Pancreas (tissue), 10 donors: ENCODE results near the gene ABI3BP. TPM values are rescaled to one million over a fixed set of nuclear protein-coding genes. Genes with fewer than 3 reads are reported as not detected.

ENCODE experiments used
- ATAC-seq, 4 donors: fragments of 200-7000 bp; cut with Tn5 transposase; one replicate each; pipeline versions ENCODE4 v1.8.0 to v1.9.1; 2020; ENCODE audit warnings: mild to moderate bottlenecking in 4 of 4, moderate library complexity in 4 of 4
- DNase-seq, 6 donors: peaks; one replicate each; pipeline ENCODE4 v3.0.0-alpha.2; 2020
- FAIRE-seq: peaks from 2 replicates; lab custom pipeline; 2012; peaks lifted over from hg19 to GRCh38; lab: Jason Lieb, UNC
- H3K27ac ChIP-seq, 4 donors: fragments of 200-600 bp; sonication (generic); 1 replicate in 3 of 4; 2 replicates in 1 of 4; pipeline versions ENCODE4 v1.5.0 to v1.8.0; 2020
- H3K27me3 ChIP-seq, 4 donors: fragments of 200-600 bp; one replicate each; pipeline ENCODE4 v1.8.0; 2021
- H3K36me3 ChIP-seq, 3 donors: fragments of 200-600 bp; sonication (generic) in 1 of 3; one replicate each; pipeline versions ENCODE4 v1.5.0 to v1.8.0; 2020 to 2021
- H3K4me1 ChIP-seq, 3 donors: fragments of 200-600 bp; one replicate each; pipeline ENCODE4 v1.8.0; 2021
- H3K4me3 ChIP-seq, 4 donors: fragments of 200-600 bp; sonication (generic) in 2 of 4; one replicate each; pipeline versions ENCODE4 v1.5.0 to v1.8.0; 2020 to 2021
- H3K9me3 ChIP-seq, 4 donors: fragments of 200-600 bp; one replicate each; pipeline ENCODE4 v1.8.0; 2021
- CTCF ChIP-seq, 4 donors: fragments of 200-600 bp; sonication (generic) in 3 of 4; IDR thresholded peaks; one replicate each; pipeline versions ENCODE4 v1.5.0 to v1.8.0; 2021; ENCODE audit warnings: antibody characterized with exemption in 4 of 4
- WGBS, 2 donors: extraction: QIAGEN DNeasy Blood & Tissue Kit; methylation state at CpG; one replicate each; pipeline ENCODE4 v1.1.7; 2013; 5-methylcytosine and 5-hydroxymethylcytosine counted together
- intact Hi-C, 3 donors: fragments of 100-400 bp; cut with DNase I; formaldehyde crosslinking; loops; one replicate each; pipeline versions ENCODE4 v1.11.1 to v1.14.2; 2022
- polyA plus RNA-seq, 2 donors: library from polyadenylated mRNA; stranded (reverse); fragments of 200-250 nt; gene quantifications; one replicate each; pipeline ENCODE4 v1.2.3, GENCODE V29; 2013
- total RNA-seq, 6 donors: library from RNA; stranded (reverse); fragmentation: NEBNext Ultra II Directional in 4 of 6; extraction: Animal tissue kit (Norgen Biotek cat#: 25700) in 4 of 6; gene quantifications; one replicate each; pipeline versions ENCODE4 v1.2.1 to v1.2.4, GENCODE V29; 2021 to 2023
- donor health status: healthy with polysubstance abuse.
- donor health status: DM: no; HTN: no; CAD: no; lungs with moderate emphysema.
- donor health status: DM: no; HTN: no; CAD: no.
- donor health status: control.
- donor health status: control.
- donor health status: Bipolar disorder and iron deficiency.
- donor health status: DM: yes; HTN: yes; CAD: no.
- donor health status: DM: no; HTN: no; CAD: no.
- donor health status: DM: no; HTN: no; CAD: no.
- donor health status: DM: yes; HTN: yes; CAD: no.

ABI3BP gene
- total and polyA plus RNA-seq, 8 donors = 2.6 to 25.3 (median 5.8) TPM

DNA sequence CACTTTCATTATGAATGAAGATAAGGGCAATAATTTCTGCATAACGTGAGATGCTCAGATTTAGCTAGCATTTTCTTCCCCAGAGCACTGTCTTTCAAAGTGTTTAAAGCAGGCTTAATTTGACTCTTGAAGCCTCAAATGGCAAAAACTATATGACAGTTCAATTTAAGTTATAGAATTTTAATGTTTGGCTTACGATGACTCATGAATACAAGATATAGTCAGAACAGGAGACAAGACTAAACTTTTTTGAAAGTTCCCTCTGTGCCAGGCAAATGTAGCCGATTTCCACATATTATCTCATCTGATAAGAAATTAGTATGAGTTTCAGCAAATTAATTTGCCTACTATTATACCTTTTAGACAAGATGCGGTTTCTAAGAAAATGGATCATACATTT is 19.6 kb downstream of the ABI3BP start:
- DNase-seq = no peak
- no peak for ATAC-seq
- Histone ChIP-seq H3K9me3 (no peaks in the 10 kb centered on the region), H3K27me3 (no peaks in the 10 kb centered on the region), H3K4me3 (no peak overlapping the region), H3K4me1 (no peaks in the 10 kb centered on the region), H3K36me3 (no peaks in the 10 kb centered on the region), H3K27ac (no peak overlapping the region)
- WGBS, 2 donors = 53% methylated on average over 4 of the region's 4 CpGs
- TF ChIP-seq CTCF (IDR thresholded peaks at IDR 0.05) = no peak
- FAIRE-seq = no peak
- intact Hi-C loops = no loop called here

GRCh38 chr3:100972867-100973266 is 20.4 kb downstream of the ABI3BP start:
- Histone ChIP-seq H3K4me1 (no peaks in the 10 kb centered on the region), H3K9me3 (no peaks in the 10 kb centered on the region), H3K4me3 (no peak overlapping the region), H3K36me3 (no peaks in the 10 kb centered on the region), H3K27ac (no peak overlapping the region), H3K27me3 (no peaks in the 10 kb centered on the region)
- DNase-seq (no peak), ATAC-seq (no peak), FAIRE-seq (no peak)
- no peak for TF ChIP-seq CTCF (IDR thresholded peaks at IDR 0.05)
- intact Hi-C loops = no loop called here
- 7 to 8% methylated on average over 1 of the region's 1 CpG for WGBS, 2 donors

DNA sequence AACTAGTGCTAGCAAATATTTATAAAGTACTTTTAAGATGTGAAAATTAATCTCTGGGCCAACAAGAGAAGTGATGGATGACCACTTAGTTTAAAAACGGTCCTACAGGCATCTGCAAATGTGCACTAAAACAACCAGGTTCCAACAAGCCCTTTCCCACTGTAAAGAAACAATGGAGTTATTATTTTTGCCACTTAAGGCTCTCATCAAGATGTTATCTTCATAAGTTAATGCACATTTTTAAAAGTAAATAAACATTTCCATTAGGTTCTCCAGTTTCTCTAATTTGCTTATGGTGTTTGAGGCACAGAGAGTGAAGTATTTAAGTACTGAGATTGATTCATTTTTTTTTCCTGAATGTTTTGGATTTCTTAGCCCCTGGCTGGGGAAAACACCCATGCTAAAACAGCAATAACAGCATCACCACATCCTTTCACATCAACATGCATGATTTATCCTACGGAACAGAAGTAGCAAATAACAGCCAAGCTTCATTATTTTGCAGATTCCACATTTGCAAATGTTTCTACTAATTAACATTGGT is 20.8 kb downstream of the ABI3BP start:
- ATAC-seq (no peak), FAIRE-seq (no peak), DNase-seq (no peak)
- Histone ChIP-seq H3K36me3 (no peaks in the 10 kb centered on the region), H3K27ac (no peak overlapping the region), H3K27me3 (no peaks in the 10 kb centered on the region), H3K4me3 (no peak overlapping the region), H3K4me1 (no peaks in the 10 kb centered on the region), H3K9me3 (no peaks in the 10 kb centered on the region)
- WGBS, 2 donors = 41 to 44% methylated on average over 2 of the region's 2 CpGs
- no peak for TF ChIP-seq CTCF (IDR thresholded peaks at IDR 0.05)
- intact Hi-C loops = no loop called here

GRCh38 chr3:100971798-100972197 is 21.4 kb downstream of the ABI3BP start:
- Histone ChIP-seq H3K36me3 (no peaks in the 10 kb centered on the region), H3K27ac (no peak overlapping the region), H3K4me1 (no peaks in the 10 kb centered on the region), H3K27me3 (no peaks in the 10 kb centered on the region), H3K9me3 (no peaks in the 10 kb centered on the region), H3K4me3 (no peak overlapping the region)
- FAIRE-seq (no peak), ATAC-seq (no peak), DNase-seq (no peak)
- WGBS, 2 donors = 33 to 40% methylated on average over 2 of the region's 2 CpGs
- intact Hi-C loops = no loop called here
- no peak for TF ChIP-seq CTCF (IDR thresholded peaks at IDR 0.05)

GRCh38 chr3:100970477-100970990 is 22.7 kb downstream of the ABI3BP start:
- 77 to 79% methylated on average over 6 of the region's 6 CpGs for WGBS, 2 donors
- Histone ChIP-seq H3K36me3 (no peaks in the 10 kb centered on the region), H3K9me3 (no peaks in the 10 kb centered on the region), H3K4me1 (no peaks in the 10 kb centered on the region), H3K27ac (no peak overlapping the region), H3K27me3 (no peaks in the 10 kb centered on the region), H3K4me3 (no peak overlapping the region)
- DNase-seq = no peak
- intact Hi-C loops = no loop called here
- no peak for FAIRE-seq
- TF ChIP-seq CTCF (IDR thresholded peaks at IDR 0.05) = no peak
- no peak for ATAC-seq
